Urinary bladder (tissue), 4 donors: ENCODE data around the gene TRAM2. TPM values are rescaled to one million over a fixed set of nuclear protein-coding genes. Genes with fewer than 3 reads are reported as not detected.

Experiments
- DNase-seq: peaks from one replicate; pipeline ENCODE4 v3.0.0-alpha.2; 2015; ENCODE audit errors: extremely low spot score
- H3K27ac ChIP-seq: one replicate; pipeline ENCODE4 v1.5.1; 2013; ENCODE audit warnings: low read depth, mild to moderate bottlenecking, moderate library complexity
- H3K36me3 ChIP-seq: one replicate; pipeline ENCODE4 v1.6.1; 2013; ENCODE audit warnings: mild to moderate bottlenecking, moderate library complexity; ENCODE audit not compliant: insufficient read depth
- H3K4me1 ChIP-seq: one replicate; pipeline ENCODE4 v1.6.1; 2013; ENCODE audit warnings: mild to moderate bottlenecking, moderate library complexity; ENCODE audit not compliant: insufficient read depth
- H3K4me3 ChIP-seq: one replicate; pipeline ENCODE4 v1.5.1; 2013; ENCODE audit warnings: low read depth, low read length
- WGBS: extraction: QIAGEN DNeasy Blood & Tissue Kit; methylation state at CpG from one replicate; pipeline ENCODE4 v1.1.7; 2013; 5-methylcytosine and 5-hydroxymethylcytosine counted together
- polyA plus RNA-seq: library from polyadenylated mRNA; stranded (reverse); fragments of 200-250 nt; gene quantifications from one replicate; pipeline ENCODE4 v1.2.3, GENCODE V29; 2013
- total RNA-seq: library from RNA; depleted of rRNA; stranded (reverse); fragments of >200 nt; gene quantifications from one replicate; pipeline ENCODE4 v1.2.3, GENCODE V29; 2014
- donor health status: healthy with polysubstance abuse.
- donor health status: healthy.

Gene TRAM2
- total and polyA plus RNA-seq, 2 donors: 22.9 to 25.2 TPM

- Histone ChIP-seq H3K4me3 (no peak overlapping the region), H3K27ac (no peak overlapping the region), H3K4me1 (no peaks in the 10 kb centered on the region), H3K36me3 (no peaks in the 10 kb centered on the region)
- no peak for DNase-seq
- WGBS: 77% methylated on average over 9 of the region's 9 CpGs
These were observed 70.4 kb downstream of the TRAM2 start for GRCh38 chr6:52506476-52506875.

GRCh38 chr6:52505726-52506409, 71.0 kb downstream of the TRAM2 start:
- Histone ChIP-seq H3K4me1 (no peaks in the 10 kb centered on the region), H3K36me3 (no peaks in the 10 kb centered on the region), H3K27ac (no peak overlapping the region), H3K4me3 (no peak overlapping the region)
- WGBS: 69% methylated on average over 16 of the region's 16 CpGs
- no peak for DNase-seq

- no peak overlapping the region for H3K4me3 ChIP-seq
- WGBS: 88% methylated on average over 10 of the region's 10 CpGs
- no peak overlapping the region for H3K27ac ChIP-seq
- H3K4me1 ChIP-seq: no peaks in the 10 kb centered on the region
- H3K36me3 ChIP-seq: no peaks in the 10 kb centered on the region
- DNase-seq: no peak
These were observed 72.1 kb downstream of the TRAM2 start for GRCh38 chr6:52504782-52505136.

- 53% methylated on average over 24 of the region's 24 CpGs for WGBS
- no peaks in the 10 kb centered on the region for H3K36me3 ChIP-seq
- DNase-seq: peak; percentile 26
- H3K4me1 ChIP-seq: peaks cover 1% of the 10 kb centered on the region
- H3K27ac ChIP-seq: no peak overlapping the region
- no peak overlapping the region for H3K4me3 ChIP-seq
These were observed 72.7 kb downstream of the TRAM2 start for GRCh38 chr6:52503851-52504781.

- Histone ChIP-seq H3K4me3 (no peak overlapping the region), H3K4me1 (peaks cover 1% of the 10 kb centered on the region), H3K27ac (no peak overlapping the region), H3K36me3 (no peaks in the 10 kb centered on the region)
- DNase-seq: no peak
- 68% methylated on average over 5 of the region's 5 CpGs for WGBS
These were observed 73.5 kb downstream of the TRAM2 start for GRCh38 chr6:52503323-52503747.

GRCh38 chr6:52502306-52503029, 74.4 kb downstream of the TRAM2 start:
- no peak for DNase-seq
- WGBS: 84% methylated on average over 20 of the region's 20 CpGs
- Histone ChIP-seq H3K4me1 (peaks cover 1% of the 10 kb centered on the region), H3K4me3 (no peak overlapping the region), H3K27ac (no peak overlapping the region), H3K36me3 (no peaks in the 10 kb centered on the region)

- Histone ChIP-seq H3K4me3 (no peak overlapping the region), H3K36me3 (no peaks in the 10 kb centered on the region), H3K27ac (no peak overlapping the region), H3K4me1 (peaks cover 1% of the 10 kb centered on the region)
- WGBS: 73% methylated on average over 9 of the region's 9 CpGs
- DNase-seq: no peak
These were observed 76.4 kb downstream of the TRAM2 start for GRCh38 chr6:52500238-52501129.

- Histone ChIP-seq H3K4me1 (peaks cover 1% of the 10 kb centered on the region), H3K36me3 (no peaks in the 10 kb centered on the region), H3K4me3 (no peak overlapping the region), H3K27ac (no peak overlapping the region)
- DNase-seq: no peak
- WGBS: 80% methylated on average over 11 of the region's 11 CpGs
These were observed 77.1 kb downstream of the TRAM2 start for GRCh38 chr6:52499681-52500236.

- 50% methylated on average over 1 of the region's 1 CpG for WGBS
- no peak overlapping the region for H3K4me3 ChIP-seq
- H3K4me1 ChIP-seq: peaks cover 1% of the 10 kb centered on the region
- DNase-seq: no peak
- H3K27ac ChIP-seq: no peak overlapping the region
- no peaks in the 10 kb centered on the region for H3K36me3 ChIP-seq
These were observed 77.8 kb downstream of the TRAM2 start for GRCh38 chr6:52499026-52499425.

- 79% methylated on average over 11 of the region's 11 CpGs for WGBS
- Histone ChIP-seq H3K36me3 (no peaks in the 10 kb centered on the region), H3K4me1 (peaks cover 1% of the 10 kb centered on the region), H3K4me3 (no peak overlapping the region), H3K27ac (no peak overlapping the region)
- no peak for DNase-seq
These were observed 78.3 kb downstream of the TRAM2 start for GRCh38 chr6:52498538-52499017.

GRCh38 chr6:52497652-52498408, 79.0 kb downstream of the TRAM2 start:
- H3K4me1 ChIP-seq: peaks cover 1% of the 10 kb centered on the region
- no peak overlapping the region for H3K27ac ChIP-seq
- no peak overlapping the region for H3K4me3 ChIP-seq
- no peak for DNase-seq
- H3K36me3 ChIP-seq: no peaks in the 10 kb centered on the region
- WGBS: 61% methylated on average over 14 of the region's 14 CpGs

GRCh38 chr6:52496631-52497030, 80.2 kb downstream of the TRAM2 start:
- H3K36me3 ChIP-seq: no peaks in the 10 kb centered on the region
- H3K27ac ChIP-seq: no peak overlapping the region
- H3K4me3 ChIP-seq: no peak overlapping the region
- no peak for DNase-seq
- WGBS: 94% methylated on average over 2 of the region's 2 CpGs
- H3K4me1 ChIP-seq: peaks cover 1% of the 10 kb centered on the region
